Left lung (tissue), 10 donors: Measurements from ENCODE around the gene DNAJC4. TPM values are rescaled to one million over a fixed set of nuclear protein-coding genes. Genes with fewer than 3 reads are reported as not detected.

ENCODE experiments used
- ATAC-seq: fragments of 200-7000 bp; cut with Tn5 transposase; one replicate; pipeline ENCODE4 v1.9.1; 2020; ENCODE audit warnings: moderate library complexity
- DNase-seq, 4 donors: peaks; one replicate each; pipeline ENCODE4 v3.0.0-alpha.2; 2013 to 2020
- H3K27ac ChIP-seq, 2 donors: fragments of 200-600 bp; sonication (generic) in 1 of 2; one replicate each; pipeline versions ENCODE4 v1.5.0 to v1.8.0; 2020 to 2021
- H3K27me3 ChIP-seq, 2 donors: fragments of 200-600 bp; sonication (generic) in 1 of 2; one replicate each; pipeline versions ENCODE4 v1.5.0 to v1.8.0; 2020 to 2021
- H3K36me3 ChIP-seq, 2 donors: fragments of 200-600 bp; sonication (generic) in 1 of 2; one replicate each; pipeline versions ENCODE4 v1.5.0 to v1.8.0; 2020 to 2021
- H3K4me1 ChIP-seq, 2 donors: fragments of 200-600 bp; one replicate each; pipeline ENCODE4 v1.8.0; 2021
- H3K4me3 ChIP-seq, 2 donors: fragments of 200-600 bp; sonication (generic) in 1 of 2; one replicate each; pipeline versions ENCODE4 v1.5.0 to v1.8.0; 2020 to 2021; ENCODE audit warnings: mild to moderate bottlenecking in 1 of 2
- H3K9me3 ChIP-seq, 2 donors: fragments of 200-600 bp; sonication (generic) in 1 of 2; one replicate each; pipeline versions ENCODE4 v1.5.0 to v1.8.0; 2020 to 2021
- CTCF ChIP-seq, 2 donors: fragments of 200-600 bp; sonication (generic) in 1 of 2; IDR thresholded peaks; one replicate each; pipeline versions ENCODE4 v1.5.0 to v1.8.0; 2021; ENCODE audit warnings: antibody characterized with exemption in 2 of 2
- intact Hi-C, 2 donors: fragments of 100-400 bp; cut with DNase I; formaldehyde crosslinking; loops; one replicate each; pipeline versions ENCODE4 v1.11.2 to v1.14.2; 2022
- polyA plus RNA-seq, 6 donors: library from polyadenylated mRNA; unstranded; fragments of 120-200 nt; gene quantifications; one replicate each; pipeline ENCODE4 v1.2.1, GENCODE V29; 2013; ENCODE audit not compliant: insufficient read length in 6 of 6
- total RNA-seq, 2 donors: library from RNA; stranded (reverse); fragmentation: NEBNext Ultra II Directional; extraction: Animal tissue kit (Norgen Biotek cat#: 25700); gene quantifications; one replicate each; pipeline ENCODE4 v1.2.1, GENCODE V29; 2021
- donor health status: DM: no; HTN: yes; CAD: no.
- donor health status: DM: no; HTN: no; CAD: no.

DNAJC4 gene
- total and polyA plus RNA-seq, 8 donors, result 26.0 to 83.9 (median 68.7) TPM

GRCh38 chr11:64229744-64230170 is 591 bp upstream of the DNAJC4 start:
- Histone ChIP-seq H3K4me3 (peak overlapping the region; percentile 81 to 84), H3K27me3 (peaks cover 0 to 4% of the 10 kb centered on the region in 2 donors), H3K27ac (peak overlapping the region; percentile 91), H3K36me3 (no peaks in the 10 kb centered on the region), H3K4me1 (peaks cover 43 to 73% of the 10 kb centered on the region in 2 donors), H3K9me3 (no peaks in the 10 kb centered on the region)
- intact Hi-C loops, result no loop called here
- no peak for ATAC-seq
- peak in 1 of 4 donors; percentile 39 for DNase-seq
- TF ChIP-seq CTCF (IDR thresholded peaks at IDR 0.05), result no peak

GRCh38 chr11:64230985-64231365 is 627 bp downstream of the DNAJC4 start:
- no peak for TF ChIP-seq CTCF (IDR thresholded peaks at IDR 0.05)
- H3K9me3 ChIP-seq, result no peaks in the 10 kb centered on the region
- H3K36me3 ChIP-seq, result no peaks in the 10 kb centered on the region
- DNase-seq, result no peak
- no peak for ATAC-seq
- H3K27ac ChIP-seq, result peak overlapping the region; percentile 91
- intact Hi-C loops, result no loop called here
- peak overlapping the region; percentile 81 to 84 for H3K4me3 ChIP-seq
- H3K27me3 ChIP-seq, result peaks cover 0 to 4% of the 10 kb centered on the region in 2 donors
- peaks cover 34 to 76% of the 10 kb centered on the region in 2 donors for H3K4me1 ChIP-seq

- Histone ChIP-seq H3K27ac (no peak overlapping the region), H3K27me3 (peaks cover 0 to 4% of the 10 kb centered on the region in 2 donors), H3K4me3 (peak overlapping the region in 1 of 2 donors; percentile 84), H3K36me3 (no peaks in the 10 kb centered on the region), H3K9me3 (no peaks in the 10 kb centered on the region), H3K4me1 (peaks cover 34 to 78% of the 10 kb centered on the region in 2 donors)
- intact Hi-C loops, result no loop called here
- no peak for TF ChIP-seq CTCF (IDR thresholded peaks at IDR 0.05)
- ATAC-seq (no peak), DNase-seq (no peak)
These were observed 1.2 kb downstream of the DNAJC4 start for GRCh38 chr11:64231546-64231945.

GRCh38 chr11:64232182-64232966 is 2.0 kb downstream of the DNAJC4 start:
- H3K4me3 ChIP-seq, result no peak overlapping the region
- no peaks in the 10 kb centered on the region for H3K36me3 ChIP-seq
- H3K27ac ChIP-seq, result no peak overlapping the region
- intact Hi-C loops, result no loop called here
- H3K4me1 ChIP-seq, result peaks cover 27 to 78% of the 10 kb centered on the region in 2 donors
- DNase-seq (peak in 1 of 4 donors; percentile 70), ATAC-seq (peak; percentile 1)
- peaks cover 0 to 4% of the 10 kb centered on the region in 2 donors for H3K27me3 ChIP-seq
- no peaks in the 10 kb centered on the region for H3K9me3 ChIP-seq
- TF ChIP-seq CTCF (IDR thresholded peaks at IDR 0.05), result no peak

GRCh38 chr11:64232967-64233315 is 2.6 kb downstream of the DNAJC4 start:
- ATAC-seq, result no peak
- Histone ChIP-seq H3K27ac (no peak overlapping the region), H3K36me3 (peaks cover 0 to 3% of the 10 kb centered on the region in 2 donors), H3K4me1 (peaks cover 25 to 78% of the 10 kb centered on the region in 2 donors), H3K4me3 (no peak overlapping the region), H3K27me3 (peaks cover 0 to 4% of the 10 kb centered on the region in 2 donors), H3K9me3 (no peaks in the 10 kb centered on the region)
- intact Hi-C loops, result no loop called here
- no peak for TF ChIP-seq CTCF (IDR thresholded peaks at IDR 0.05)
- DNase-seq, result no peak
